H1 (cell line): Measurements from ENCODE around the gene MOSMO. TPM values are rescaled to one million over a fixed set of nuclear protein-coding genes. Genes with fewer than 3 reads are reported as not detected.

Experiments
- CHD7 ChIP-seq: fragments of 300-600 bp; sonication (generic); IDR thresholded peaks from 2 replicates; pipeline ENCODE4 v1.7.1; 2012; ENCODE audit warnings: low read length, moderate library complexity, mild to moderate bottlenecking, inconsistent platforms; ENCODE audit not compliant: insufficient replicate concordance
- NRF1 ChIP-seq: IDR thresholded peaks from 2 replicates; pipeline ENCODE4 v1.6.1; 2011; ENCODE audit warnings: mild to moderate bottlenecking, low read depth, low read length, improper control_type of control experiment
- POU5F1 ChIP-seq: IDR thresholded peaks from 2 replicates; pipeline ENCODE4 v1.6.1; 2011; ENCODE audit warnings: low read depth, mild to moderate bottlenecking, low read length, moderate library complexity
- polyA plus RNA-seq, 7 experiments: library from polyadenylated mRNA; depleted of rRNA in 3 of 7; stranded (reverse) in 5 of 7; unstranded in 2 of 7; fragments of >200 nt in 5 of 7; fragments of 200-250 nt in 2 of 7; gene quantifications; 1 replicate in 5 of 7; 2 replicates in 1 of 7; 4 replicates in 1 of 7; pipeline versions ENCODE4 v1.2.1 to v1.2.3, GENCODE V29; 2011 to 2013; ENCODE audit warnings: missing spikeins in 2 of 7, mixed read lengths in 2 of 7
- total RNA-seq: library from RNA; stranded (reverse); fragmentation: NEBNext Ultra II Directional; extraction: Animal tissue kit (Norgen Biotek cat#: 25700); gene quantifications from 2 replicates; pipeline ENCODE4 v1.2.1, GENCODE V29; 2021
- TF ChIP-seq, protein P1 (sequence below): IDR thresholded peaks from 2 replicates; pipeline ENCODE4 v1.6.1; 2012; ENCODE audit warnings: inconsistent platforms

The MOSMO gene
- total and polyA plus RNA-seq, 2 of the 8 experiments (the other 6 are each of a cell fraction or from before 2014, with no cell fraction given) = 8.6 to 14.8 TPM

DNA sequence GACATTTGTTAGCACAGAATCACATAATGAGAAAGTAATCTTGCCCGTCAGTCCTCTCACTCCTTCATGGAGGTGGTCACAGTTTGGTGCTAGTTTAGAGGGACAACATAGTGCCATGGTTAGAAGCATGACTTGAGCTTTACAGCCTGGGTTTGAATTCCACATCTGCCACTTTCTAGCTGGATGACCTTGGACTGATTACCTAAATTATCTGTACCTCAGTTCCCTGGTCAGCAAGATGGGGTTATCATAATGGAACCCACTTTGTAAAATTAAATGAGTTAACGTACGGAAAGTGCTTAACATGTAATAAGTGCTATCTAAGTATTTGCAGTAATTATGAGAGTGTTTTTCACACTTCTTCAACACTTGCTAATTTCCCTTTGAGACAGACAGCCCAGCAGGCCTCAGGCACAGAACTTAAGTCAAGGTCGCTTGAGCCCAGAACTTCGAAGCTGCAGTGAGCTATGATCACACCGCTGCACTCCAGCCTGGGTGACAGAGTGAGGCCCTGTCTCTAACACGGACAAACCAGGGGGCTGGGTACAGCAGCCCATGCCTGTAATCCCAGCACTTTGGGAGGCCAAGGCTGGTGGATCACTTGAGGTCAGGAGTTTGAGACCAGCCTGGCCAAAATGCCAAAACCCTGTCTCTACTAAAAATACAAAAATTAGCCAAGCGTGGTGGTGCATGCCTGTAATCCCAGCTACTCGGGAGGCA lies 91.5 kb downstream of the MOSMO start (continued):
- TF ChIP-seq CHD7 (no peak), POU5F1 (no peak), NRF1 (no peak)
- TF ChIP-seq, protein P1, sequence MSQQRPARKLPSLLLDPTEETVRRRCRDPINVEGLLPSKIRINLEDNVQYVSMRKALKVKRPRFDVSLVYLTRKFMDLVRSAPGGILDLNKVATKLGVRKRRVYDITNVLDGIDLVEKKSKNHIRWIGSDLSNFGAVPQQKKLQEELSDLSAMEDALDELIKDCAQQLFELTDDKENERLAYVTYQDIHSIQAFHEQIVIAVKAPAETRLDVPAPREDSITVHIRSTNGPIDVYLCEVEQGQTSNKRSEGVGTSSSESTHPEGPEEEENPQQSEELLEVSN = no peak
